Prostate gland (tissue), 2 donors: Measurements from ENCODE around the gene C12orf50.
A peak's percentile ranks its signal among the peaks of the same experiment; 100 is the strongest.

ENCODE experiments used
- CTCF ChIP-seq, 4 experiments: fragments of 200-600 bp in 2 of 4; fragments of 450-650 bp in 2 of 4; sonication (generic) in 2 of 4; IDR thresholded peaks; 1 replicate in 3 of 4; 2 replicates in 1 of 4; pipeline ENCODE4 v1.5.1; 2016 to 2019; ENCODE audit warnings: antibody characterized with exemption in 4 of 4, mild to moderate bottlenecking in 2 of 4, moderate library complexity in 2 of 4
- POLR2A ChIP-seq: fragments of 450-650 bp; IDR thresholded peaks from one replicate; pipeline ENCODE4 v1.6.1; 2016; ENCODE audit warnings: antibody characterized with exemption, mild to moderate bottlenecking

- peak in 3 of 4 experiments; percentile 44 to 56 (median 52) for TF ChIP-seq CTCF (IDR thresholded peaks at IDR 0.05)
- no peak for TF ChIP-seq POLR2A
Observed at GRCh38 chr12:87995581-87996178, 33.5 kb downstream of the C12orf50 start.
